Dermis blood vessel endothelial cell (primary cell): ENCODE results near the gene C8G. TPM values are rescaled to one million over a fixed set of nuclear protein-coding genes. Genes with fewer than 3 reads are reported as not detected.
A peak's percentile ranks its signal among the peaks of the same experiment; 100 is the strongest.

Experiments
- DNase-seq: peaks from one replicate; pipeline ENCODE4 v3.0.0; 2010
- total RNA-seq: library from RNA; depleted of rRNA; stranded (reverse); fragments of >200 nt; gene quantifications from 2 replicates; pipeline ENCODE4 v1.2.3, GENCODE V29; 2014

The C8G gene
- total RNA-seq, 1 donor from 2014 or later = not detected

- no peak for DNase-seq
Measured at GRCh38 chr9:136942112-136942880, 2.7 kb upstream of the C8G start.

GRCh38 chr9:136942881-136943230 is 2.2 kb upstream of the C8G start:
- no peak for DNase-seq

GRCh38 chr9:136943291-136944211 is 1.5 kb upstream of the C8G start:
- DNase-seq = peak; percentile 59

- peak; percentile 72 for DNase-seq
Measured at GRCh38 chr9:136944212-136944518, 878 bp upstream of the C8G start.

GRCh38 chr9:136945333-136946227 is 537 bp downstream of the C8G start:
- no peak for DNase-seq

DNA sequence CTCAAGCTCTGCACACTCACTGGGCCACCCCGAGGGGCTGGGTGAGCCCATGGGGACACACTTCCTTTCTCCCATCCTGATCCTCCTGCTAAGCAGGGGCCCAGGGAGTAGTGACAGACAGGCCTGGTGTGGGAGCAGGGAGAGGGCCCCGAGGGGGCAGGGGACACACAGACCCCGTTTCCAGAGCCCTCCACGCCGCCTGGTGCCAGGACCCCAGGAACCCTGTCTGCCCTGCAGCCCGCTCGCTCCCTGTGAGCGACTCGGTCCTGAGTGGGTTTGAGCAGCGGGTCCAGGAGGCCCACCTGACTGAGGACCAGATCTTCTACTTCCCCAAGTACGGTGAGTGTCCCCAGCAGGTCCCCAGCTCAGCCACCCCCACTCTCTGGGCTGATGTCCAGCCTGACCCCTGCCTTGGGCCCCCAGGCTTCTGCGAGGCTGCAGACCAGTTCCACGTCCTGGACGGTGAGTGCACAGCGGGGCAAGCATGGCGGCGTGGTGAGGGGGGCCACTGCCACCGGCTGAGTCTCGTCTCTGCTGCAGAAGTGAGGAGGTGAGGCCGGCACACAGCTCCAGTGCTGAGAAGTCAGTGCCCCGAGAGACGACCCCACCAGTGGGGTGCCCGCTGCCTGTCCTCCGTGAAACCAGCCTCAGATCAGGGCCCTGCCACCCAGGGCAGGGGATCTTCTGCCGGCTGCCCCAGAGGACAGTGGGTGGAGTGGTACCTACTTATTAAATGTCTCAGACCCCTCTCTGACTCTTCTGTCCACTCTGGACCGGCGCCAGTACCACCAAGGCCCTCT is 1.4 kb downstream of the C8G start:
- DNase-seq = no peak

GRCh38 chr9:136947028-136947891 is 2.2 kb downstream of the C8G start:
- DNase-seq = no peak

- DNase-seq = peak; percentile 63
Measured at GRCh38 chr9:136947955-136948510, 3.0 kb downstream of the C8G start.

GRCh38 chr9:136949239-136949816 is 4.3 kb downstream of the C8G start:
- no peak for DNase-seq

DNA sequence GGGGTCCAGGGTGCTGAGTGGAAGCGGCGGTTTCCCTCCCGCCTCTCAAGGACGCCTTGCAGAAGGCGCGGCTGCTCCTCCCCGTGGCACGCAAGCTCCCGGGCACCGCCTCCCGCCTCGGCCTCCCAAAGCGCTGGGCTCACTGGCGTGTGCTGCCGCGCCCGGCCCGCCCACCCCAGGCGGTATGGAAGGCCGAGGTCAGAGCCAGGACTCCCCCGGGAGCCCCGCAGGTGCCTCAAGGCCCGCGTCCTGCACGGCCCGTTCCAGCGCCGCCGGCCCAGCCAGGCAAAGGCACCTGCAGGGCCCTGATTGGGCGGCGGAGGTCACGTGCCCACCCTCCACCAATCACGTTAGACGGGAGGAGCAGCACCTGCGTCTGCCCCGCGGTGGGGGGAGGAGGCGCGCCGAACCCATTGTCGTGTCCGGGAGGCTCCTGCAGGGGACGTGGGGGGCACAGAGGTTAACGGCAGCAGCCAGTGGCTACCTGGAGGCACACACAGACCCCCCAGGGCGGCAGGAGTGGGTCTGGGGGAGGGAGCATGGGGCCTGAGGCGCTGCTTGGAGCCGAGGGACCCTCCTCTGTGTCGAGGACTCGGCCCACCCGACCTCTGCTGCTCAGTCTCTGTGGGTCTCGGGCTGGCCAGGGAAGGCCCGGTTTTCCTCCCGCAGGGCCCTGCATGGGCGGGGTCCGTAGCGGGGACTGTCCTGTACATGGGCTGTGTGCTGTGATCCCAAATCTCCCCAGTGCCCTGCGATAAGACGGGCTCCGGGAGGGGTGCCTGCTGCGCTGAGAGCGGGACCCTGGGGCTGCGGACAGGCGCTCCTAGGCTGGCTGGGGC is 5.0 kb downstream of the C8G start:
- peak; percentile 93 for DNase-seq

DNA sequence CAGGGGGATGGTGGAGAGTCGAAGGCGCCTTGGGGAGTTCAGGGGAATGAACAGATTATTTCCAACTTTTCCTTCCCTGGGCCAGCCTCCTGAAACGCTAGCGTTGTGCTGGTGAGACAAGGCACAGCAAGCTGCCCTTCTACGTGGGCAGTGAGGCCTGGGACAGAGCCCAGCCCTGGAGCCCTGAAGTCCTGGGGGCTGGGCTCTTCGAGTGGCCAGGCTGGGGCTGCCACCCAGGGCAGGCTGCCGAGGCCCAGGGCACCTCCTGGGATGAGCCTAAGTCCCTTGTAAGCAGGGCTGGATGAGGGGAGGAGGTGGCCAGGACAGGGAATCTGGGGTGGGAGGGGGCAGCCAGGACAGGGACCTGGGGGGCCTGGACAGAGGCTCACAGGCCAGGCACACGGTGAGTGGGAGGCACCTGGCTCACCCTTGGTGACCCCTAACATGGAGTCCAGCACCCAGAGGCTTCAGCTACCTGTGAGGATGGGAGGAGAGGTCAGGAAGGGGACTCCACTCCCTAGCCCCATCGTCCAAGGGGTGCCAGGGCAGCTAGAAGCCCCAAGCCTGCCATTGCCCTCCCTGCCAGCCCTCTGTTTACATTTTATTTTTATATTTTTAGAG is 5.7 kb downstream of the C8G start:
- peak; percentile 24 for DNase-seq

GRCh38 chr9:136951541-136952320 is 6.7 kb downstream of the C8G start, which contains the start of gene LCN12:
Gene LCN12, plus strand, starts transcription at chr9:136952273. Its CDS starts 55 bp downstream, at chr9:136952328.
- no peak for DNase-seq

DNA sequence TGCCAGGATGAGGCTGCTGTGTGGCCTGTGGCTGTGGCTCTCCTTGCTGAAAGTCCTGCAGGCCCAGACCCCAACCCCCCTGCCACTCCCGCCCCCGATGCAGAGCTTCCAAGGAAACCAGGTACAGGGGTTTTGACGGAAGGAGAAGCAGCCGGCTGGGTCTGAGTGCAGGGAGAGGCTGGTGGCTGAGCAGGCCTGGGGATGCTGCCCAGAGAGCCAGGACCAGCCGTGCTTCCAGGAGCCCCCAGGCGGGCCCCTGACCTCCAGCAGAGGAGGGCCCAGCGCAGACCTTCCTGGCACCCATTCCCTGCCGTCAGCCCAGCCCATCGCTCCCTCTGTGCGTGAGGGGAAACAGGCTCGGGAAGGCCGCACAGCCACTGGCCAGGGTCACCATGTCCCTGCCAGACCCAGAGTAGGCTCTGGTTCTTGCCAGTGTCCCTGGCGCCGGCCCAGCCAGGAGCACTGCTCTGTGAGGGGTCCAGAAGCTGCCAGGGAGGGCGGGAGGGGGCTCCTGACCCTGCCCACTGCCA is 7.3 kb downstream of the C8G start:
- no peak for DNase-seq

- no peak for DNase-seq
Measured at GRCh38 chr9:136952876-136953770, 8.1 kb downstream of the C8G start.

DNA sequence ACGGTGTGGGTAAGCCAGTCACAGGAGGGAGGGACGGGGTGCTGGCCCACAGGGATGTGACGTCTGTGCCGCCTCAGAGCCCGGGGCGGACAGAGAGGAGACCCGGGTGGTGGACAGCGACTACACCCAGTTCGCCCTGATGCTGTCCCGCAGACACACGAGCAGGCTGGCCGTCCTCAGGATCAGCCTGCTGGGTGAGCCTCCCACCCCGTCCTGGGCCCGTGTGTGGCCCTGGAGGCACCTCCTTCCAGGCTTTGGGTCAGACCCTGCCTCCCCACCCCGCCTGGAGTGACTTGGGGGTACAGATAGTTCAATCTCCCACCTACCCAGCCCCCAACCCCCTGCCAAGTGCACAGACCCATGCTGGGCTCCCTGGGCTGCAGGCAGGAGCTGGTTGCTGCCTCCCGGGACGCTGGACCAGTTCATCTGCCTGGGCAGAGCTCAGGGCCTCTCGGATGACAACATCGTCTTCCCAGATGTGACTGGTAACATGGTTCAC is 8.8 kb downstream of the C8G start:
- DNase-seq = no peak
